NCI-H748 treated with DMSO at 0.1 percent for 48 hours (cell line): ENCODE results near the gene OSBP2.

Experiments used
- DNase-seq: peaks from one replicate; lab custom pipeline; 2025; lab: John Stamatoyannopoulos, UW

The OSBP2 gene

DNA sequence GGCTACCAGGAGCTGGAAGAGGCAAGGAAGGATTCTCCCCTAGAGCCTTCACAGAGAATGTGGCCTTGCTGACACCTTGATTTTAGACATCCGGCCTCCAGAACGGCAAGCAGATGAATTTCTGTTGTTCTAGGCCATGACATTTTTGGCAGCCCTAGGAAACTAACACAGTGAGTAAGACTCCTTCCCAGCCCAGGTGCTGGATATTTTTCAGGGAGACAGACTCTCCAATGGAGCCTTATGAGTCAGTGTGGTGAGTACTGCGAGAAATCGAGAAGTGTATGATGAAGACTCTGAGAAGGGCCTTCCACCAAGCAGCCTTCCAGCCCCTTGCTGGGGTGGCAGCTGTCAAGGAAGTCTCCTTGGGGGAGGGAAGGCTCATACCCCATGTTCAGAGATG lies 114.4 kb downstream of the OSBP2 start:
- no peak for DNase-seq

DNA sequence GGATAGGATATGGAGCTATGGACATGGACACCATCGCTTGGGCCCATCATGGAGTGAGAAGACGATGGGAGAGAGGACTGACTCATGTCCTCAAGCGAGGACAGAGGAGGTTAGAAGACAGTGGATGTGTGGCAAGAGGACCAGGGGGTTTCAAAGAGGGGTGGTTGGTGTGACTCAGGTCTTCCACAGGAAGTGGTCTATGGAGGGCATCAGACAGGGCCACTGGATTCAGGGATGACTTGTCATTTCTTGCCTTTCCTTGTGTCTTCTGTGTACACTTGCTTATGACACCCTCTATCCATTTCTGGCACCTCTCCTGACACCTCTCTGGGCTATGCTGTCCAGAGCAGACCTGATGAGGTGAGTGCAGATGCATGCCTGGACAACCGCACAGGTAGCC lies 115.4 kb downstream of the OSBP2 start:
- no peak for DNase-seq

DNA sequence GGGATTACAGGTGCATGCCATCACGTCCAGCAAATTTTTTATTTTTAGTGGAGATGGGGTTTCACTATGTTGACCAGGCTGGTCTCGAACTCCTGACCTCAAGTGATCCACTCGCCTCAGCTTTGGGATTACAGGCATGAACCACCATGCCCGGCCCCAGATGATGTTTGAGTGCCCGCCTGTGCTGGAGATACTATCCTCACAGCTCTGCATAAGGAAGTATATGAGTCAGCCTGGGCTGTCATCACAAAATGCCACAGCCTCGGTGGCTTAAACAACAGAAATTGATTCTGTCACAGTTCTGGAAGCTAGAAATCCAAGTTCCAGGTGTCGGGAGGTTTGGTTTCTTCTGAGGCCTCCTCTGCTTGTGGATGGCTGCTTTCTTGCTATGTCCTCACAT lies 119.3 kb downstream of the OSBP2 start:
- DNase-seq, result no peak

- no peak for DNase-seq
These were observed 121.7 kb downstream of the OSBP2 start for GRCh38 chr22:30816413-30816812.

DNA sequence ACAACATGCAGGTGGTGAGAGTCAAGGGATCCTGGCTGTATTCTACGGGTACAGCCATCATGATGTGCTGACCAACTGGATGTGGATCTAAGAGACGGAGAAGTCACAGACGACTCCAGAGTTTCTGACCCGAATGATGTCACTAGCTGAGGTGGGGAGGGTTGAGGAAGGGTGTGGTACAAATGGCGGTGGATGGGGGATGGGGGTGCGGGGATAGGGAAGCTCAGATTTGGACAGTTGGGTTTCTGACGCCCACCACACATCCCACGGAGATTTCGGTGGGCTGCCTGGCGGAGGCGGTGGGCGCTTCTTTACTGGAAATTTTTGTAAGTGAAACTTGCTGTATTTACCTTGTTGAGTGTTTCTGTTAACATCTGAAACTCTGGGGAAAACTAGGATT lies 126.7 kb downstream of the OSBP2 start:
- DNase-seq, result no peak

DNA sequence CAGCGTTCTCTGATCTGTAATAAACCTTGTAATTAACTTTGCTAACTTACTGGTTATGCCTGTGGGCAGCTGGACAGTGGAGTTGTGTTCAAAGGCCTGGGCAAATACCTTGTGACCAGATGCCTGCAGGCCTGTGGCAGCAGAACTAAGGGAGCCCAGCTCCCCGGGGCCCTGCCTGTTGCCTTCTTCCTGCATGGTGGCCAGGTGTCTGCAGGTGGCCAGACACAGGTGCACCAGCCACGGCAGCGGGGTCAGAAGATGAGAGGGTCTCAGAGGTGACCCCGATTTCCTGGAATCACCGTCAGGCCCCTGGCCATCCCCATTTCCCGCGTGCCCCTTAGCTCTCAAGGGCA lies 127.2 kb downstream of the OSBP2 start:
- DNase-seq, result no peak

GRCh38 chr22:30822216-30823014 lies 127.7 kb downstream of the OSBP2 start:
- DNase-seq, result no peak

DNA sequence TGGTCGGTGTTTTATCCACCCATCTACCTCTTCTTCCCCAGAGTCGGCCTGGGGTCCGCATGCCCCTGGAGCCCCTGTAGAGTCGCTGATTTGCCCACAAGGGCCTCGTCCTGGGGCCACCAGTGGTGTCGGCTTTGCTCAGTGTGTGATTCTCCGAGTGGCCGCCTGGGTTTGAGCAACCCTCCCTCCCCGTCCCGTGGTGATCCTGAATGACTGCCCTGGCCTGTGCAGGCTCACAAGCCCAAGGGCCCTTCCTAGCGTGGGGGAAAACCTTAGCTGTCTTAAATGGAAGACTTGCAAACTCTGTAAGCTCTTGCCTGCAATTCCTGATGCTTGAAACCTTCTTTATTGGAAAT lies 128.3 kb downstream of the OSBP2 start:
- DNase-seq, result no peak

- DNase-seq, result no peak
These were observed 129.4 kb downstream of the OSBP2 start for GRCh38 chr22:30824096-30824495.

DNA sequence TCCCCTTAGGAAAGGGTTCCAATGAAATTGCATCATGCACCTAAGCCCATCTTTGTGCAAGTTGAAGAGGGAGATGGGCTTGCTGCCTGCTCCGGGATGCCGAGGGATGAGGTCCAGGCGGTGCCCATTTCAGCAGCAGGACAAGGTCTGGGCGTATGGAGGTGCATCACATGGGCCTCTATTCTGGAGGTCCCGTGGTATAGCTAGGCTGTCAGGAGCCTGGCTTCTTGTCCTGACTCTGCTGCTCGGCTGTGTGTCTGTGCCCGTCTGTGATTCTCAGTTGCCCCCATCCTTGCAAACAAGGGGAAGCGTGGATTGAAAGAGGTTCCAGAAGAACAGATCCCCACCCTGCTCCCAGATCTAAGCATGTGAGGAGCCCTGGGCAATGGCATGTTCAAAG lies 130.0 kb downstream of the OSBP2 start:
- no peak for DNase-seq

DNA sequence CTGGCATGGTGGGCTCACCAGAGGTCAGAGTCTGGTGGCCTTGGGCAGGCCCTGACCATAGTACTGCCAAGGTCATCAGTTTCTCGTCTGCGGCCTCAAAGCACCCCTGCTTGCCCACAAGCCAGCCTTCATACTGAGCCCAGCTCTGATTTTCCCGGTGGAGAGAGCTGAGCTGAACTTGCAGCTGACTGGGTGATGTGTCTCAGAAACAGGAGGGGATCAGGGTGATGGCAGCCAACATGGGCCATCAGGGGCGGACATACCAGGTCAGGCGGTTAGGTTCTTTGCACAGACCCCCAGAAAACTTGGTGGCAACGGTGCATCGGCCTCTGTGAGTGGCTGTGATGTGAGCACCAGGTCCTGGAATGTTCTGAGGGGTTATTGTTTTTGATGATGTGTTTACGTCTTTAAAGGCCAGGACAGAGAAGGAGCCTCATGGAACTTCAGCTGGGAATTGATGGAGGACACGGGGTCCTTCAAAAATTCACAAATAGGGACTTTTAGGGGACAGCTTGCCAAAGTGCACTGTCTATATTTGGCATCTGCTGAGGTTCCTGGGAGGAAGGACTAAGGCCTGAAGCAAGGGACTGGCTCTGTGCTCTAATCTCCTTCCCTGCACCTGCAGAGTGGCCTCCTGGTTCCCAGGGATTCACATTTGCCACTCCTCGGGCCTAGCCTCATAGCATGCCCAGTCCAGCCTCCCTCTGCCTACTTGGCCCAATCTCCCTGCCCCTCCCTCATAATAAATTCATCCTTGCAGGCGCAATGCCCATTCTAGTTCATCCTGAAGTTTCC lies 131.2 kb downstream of the OSBP2 start:
- DNase-seq, result no peak

- DNase-seq, result no peak
These were observed 132.1 kb downstream of the OSBP2 start for GRCh38 chr22:30826670-30827355.

DNA sequence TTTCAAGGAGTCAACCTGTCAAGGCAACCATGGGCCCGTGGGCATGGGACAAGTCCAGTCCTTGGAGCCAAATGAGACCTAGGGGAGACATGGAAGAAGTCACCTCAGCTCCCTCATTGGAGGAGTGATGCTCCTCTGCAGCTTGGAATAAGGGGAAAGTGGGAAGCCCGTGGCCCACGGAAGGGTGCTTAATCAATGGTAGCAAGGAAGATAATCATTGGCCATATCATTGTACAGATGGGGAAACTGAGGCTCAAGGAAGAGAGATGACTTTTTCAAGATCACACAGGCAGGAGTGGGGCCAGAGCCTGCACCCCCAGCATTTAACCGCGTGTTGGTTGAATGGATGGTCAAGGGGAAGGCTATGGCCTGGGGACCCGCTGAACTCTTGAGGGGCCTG lies 133.0 kb downstream of the OSBP2 start:
- DNase-seq, result no peak

- DNase-seq, result no peak
These were observed 133.8 kb downstream of the OSBP2 start for GRCh38 chr22:30828187-30829155.

- DNase-seq, result no peak
These were observed 135.4 kb downstream of the OSBP2 start for GRCh38 chr22:30829901-30830550.

DNA sequence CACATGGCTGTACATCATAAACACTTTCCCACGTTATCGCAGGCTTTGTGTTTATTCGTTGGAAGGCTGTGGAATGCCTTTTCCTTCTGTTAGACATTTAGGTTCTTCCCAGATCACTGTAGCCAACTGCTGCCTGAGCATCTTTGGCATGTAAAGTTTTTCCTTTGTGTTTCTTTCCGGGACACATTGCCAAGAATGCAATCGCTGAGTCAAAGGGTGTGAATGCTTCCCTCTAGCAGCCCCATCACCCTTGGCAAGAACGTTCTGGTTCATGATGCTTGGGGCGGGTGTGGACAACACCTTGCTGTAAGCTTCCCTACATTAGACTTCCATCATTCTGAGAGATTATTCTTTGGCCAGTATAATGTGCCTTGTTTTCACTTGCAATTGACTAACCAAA lies 136.2 kb downstream of the OSBP2 start:
- DNase-seq, result no peak

- DNase-seq, result no peak
These were observed 137.8 kb downstream of the OSBP2 start for GRCh38 chr22:30832407-30832987.

DNA sequence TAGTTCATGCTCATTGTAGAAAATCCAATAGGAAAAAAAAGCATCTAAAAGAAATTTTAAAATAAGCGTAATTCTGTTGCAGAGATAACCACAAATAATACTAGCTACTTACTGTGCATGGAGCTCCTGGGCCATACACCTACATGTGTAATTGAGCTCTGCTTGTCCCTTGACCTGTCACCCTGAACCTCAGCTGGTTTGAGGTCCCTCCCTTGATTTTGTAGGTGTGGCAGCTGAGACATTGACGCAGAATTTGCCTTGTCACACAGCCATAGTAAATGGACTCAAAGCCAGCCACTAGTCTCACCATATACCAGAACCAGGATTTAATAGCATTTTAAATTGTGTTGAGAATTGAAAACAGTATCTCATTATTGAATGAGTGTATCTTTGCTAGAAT lies 138.6 kb downstream of the OSBP2 start:
- DNase-seq, result no peak

DNA sequence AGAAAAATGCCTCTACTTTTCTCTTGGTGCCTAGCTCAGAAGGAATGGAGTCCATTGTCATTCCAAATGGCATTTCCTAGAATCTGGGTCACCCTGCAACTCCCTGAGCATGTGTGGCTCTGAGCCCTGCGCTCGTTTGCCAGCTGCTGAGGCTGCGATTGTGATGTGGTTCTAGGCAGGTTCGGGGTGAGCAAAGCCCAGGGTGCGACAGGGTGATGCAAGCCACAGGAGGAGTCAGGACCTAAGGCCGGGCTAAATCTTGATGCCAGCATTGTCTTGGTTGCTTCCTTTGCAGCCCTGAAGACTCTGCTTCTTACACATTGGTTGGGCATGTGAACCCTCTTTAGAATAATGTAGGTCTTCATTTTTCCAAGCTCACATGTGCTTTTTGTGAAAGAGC lies 142.9 kb downstream of the OSBP2 start:
- DNase-seq, result no peak

GRCh38 chr22:30838111-30838510 lies 143.4 kb downstream of the OSBP2 start:
- DNase-seq, result no peak

- DNase-seq, result no peak
These were observed 146.6 kb downstream of the OSBP2 start for GRCh38 chr22:30841273-30841672.
